ENCODE data around the gene UNC50.
"Not testable (repeated sequence)": the region's sequence is repeated elsewhere in the genome, so short reads cannot be mapped to it uniquely, and the experiment has no call there.

UNC50 gene

DNA sequence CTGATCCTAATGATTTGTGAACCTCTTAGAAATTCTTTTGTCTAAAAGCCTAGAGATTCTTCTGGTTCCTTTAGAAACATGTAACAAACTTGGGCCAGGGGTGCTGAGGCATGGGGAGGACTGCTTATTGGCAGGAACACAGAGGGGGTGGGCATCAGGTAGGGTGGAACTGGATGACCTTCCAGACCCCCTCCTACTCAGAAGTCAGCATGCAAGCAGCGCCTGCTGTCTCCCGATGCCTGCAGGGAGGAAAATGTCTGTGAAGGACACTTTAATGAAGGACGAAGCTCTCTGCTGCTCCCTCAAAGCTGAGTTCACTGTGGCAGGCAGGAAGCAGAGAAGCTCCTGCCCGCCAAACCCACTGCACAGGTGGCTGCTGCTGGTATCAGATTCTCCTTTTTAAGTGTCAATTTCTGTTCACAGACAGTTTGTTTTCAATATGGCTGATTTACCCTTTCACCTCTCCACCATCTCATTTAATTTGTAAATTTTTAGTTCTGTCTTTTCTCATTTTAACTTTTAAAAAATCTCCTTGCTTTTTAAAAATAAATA is 19.4 kb upstream of the UNC50 start:
- no CpG with 5 or more reads among the region's 4 CpGs for WGBS (ENCODE audit: insufficient coverage, insufficient read length)
- Histone ChIP-seq H3K4me3 (ENCODE audit: low read length) (no peak overlapping the region), H3K36me3 (ENCODE audit: control insufficient read depth, insufficient read depth, low read length) (no peaks in the 10 kb centered on the region), H3K27me3 (ENCODE audit: control insufficient read depth, insufficient read depth, low read length) (no peaks in the 10 kb centered on the region), H3K9me3 (ENCODE audit: control insufficient read depth, insufficient read depth, low read length) (no peaks in the 10 kb centered on the region), H3K4me1 (ENCODE audit: control insufficient read depth, insufficient read depth, low read length) (no peaks in the 10 kb centered on the region), H3K27ac (ENCODE audit: low read length) (no peak overlapping the region)
- no peak for DNase-seq (ENCODE audit: low read depth, low spot score)

DNA sequence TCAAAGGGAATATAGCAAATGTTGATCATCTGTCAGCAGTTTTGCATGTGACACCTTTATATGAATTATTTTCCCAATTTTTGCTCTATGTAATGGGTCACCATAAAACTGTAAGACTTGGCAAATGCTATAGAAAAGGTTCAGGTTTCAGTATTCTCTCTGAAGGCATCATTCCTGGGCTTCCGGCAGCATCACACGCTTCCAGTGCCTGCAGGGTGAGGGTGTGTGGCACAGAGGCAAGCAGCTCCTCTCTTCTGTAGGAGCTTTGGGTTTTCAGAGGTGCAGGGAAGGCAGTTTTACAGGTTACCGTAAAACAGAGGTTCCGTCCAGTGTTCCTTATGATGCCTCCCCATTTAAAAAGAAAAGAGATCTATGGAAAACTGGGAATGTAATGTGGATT is 18.9 kb upstream of the UNC50 start:
- Histone ChIP-seq H3K4me3 (ENCODE audit: low read length) (no peak overlapping the region), H3K4me1 (ENCODE audit: control insufficient read depth, insufficient read depth, low read length) (no peaks in the 10 kb centered on the region), H3K27me3 (ENCODE audit: control insufficient read depth, insufficient read depth, low read length) (no peaks in the 10 kb centered on the region), H3K36me3 (ENCODE audit: control insufficient read depth, insufficient read depth, low read length) (no peaks in the 10 kb centered on the region), H3K9me3 (ENCODE audit: control insufficient read depth, insufficient read depth, low read length) (no peaks in the 10 kb centered on the region), H3K27ac (ENCODE audit: low read length) (no peak overlapping the region)
- no CpG with 5 or more reads among the region's 4 CpGs for WGBS (ENCODE audit: insufficient coverage, insufficient read length)
- no peak for DNase-seq (ENCODE audit: low read depth, low spot score)

DNA sequence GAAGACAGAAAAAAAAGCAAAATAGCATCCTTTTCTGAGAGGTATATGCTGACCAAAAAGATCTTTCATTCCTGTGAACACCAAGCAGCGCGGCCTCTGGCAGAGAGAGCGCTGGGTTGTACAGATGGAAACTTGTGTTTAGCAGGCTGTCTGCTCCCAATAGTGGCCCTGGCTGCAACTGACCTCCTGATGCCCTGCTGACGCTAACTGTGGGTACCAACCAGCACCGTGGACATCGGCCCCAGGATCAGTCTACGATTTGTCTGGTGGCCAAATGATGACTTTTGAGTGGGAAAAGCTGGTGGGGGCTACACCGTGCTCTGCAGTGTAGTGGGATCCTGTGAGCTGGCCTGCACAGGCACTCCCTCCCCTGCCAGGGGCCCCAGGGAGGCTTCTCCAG is 15.8 kb upstream of the UNC50 start:
- no peaks in the 10 kb centered on the region for H3K27me3 ChIP-seq (ENCODE audit: control insufficient read depth, insufficient read depth, low read length)
- H3K36me3 ChIP-seq (ENCODE audit: control insufficient read depth, insufficient read depth, low read length) = no peaks in the 10 kb centered on the region
- no peak for DNase-seq (ENCODE audit: low read depth, low spot score)
- no peaks in the 10 kb centered on the region for H3K9me3 ChIP-seq (ENCODE audit: control insufficient read depth, insufficient read depth, low read length)
- no peak overlapping the region; the same call in 1 of the 2 replicates for H3K4me3 ChIP-seq (ENCODE audit: low read length)
- H3K27ac ChIP-seq (ENCODE audit: low read length) = no peak overlapping the region
- no peaks in the 10 kb centered on the region for H3K4me1 ChIP-seq (ENCODE audit: control insufficient read depth, insufficient read depth, low read length)
- no CpG with 5 or more reads among the region's 8 CpGs for WGBS (ENCODE audit: insufficient coverage, insufficient read length)

DNA sequence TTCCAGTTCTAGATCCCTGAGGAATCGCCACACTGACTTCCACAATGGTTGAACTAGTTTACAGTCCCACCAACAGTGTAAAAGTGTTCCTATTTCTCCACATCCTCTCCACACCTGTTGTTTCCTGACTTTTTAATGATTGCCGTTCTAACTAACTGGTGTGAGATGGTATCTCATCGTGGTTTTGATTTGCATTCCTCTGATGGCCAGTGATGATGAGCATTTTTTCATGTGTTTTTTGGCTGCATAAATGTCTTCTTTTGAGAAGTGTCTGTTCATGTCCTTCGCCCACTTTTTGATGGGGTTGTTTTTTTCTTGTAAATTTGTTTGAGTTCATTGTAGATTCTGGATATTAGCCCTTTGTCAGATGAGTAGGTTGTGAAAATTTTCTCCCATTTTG is 13.7 kb upstream of the UNC50 start:
- WGBS (ENCODE audit: insufficient coverage, insufficient read length) = no CpG with 5 or more reads among the region's 4 CpGs
- not testable (repeated sequence) for H3K36me3 ChIP-seq (ENCODE audit: control insufficient read depth, insufficient read depth, low read length); H3K9me3 ChIP-seq (ENCODE audit: control insufficient read depth, insufficient read depth, low read length); H3K4me1 ChIP-seq (ENCODE audit: control insufficient read depth, insufficient read depth, low read length); H3K27ac ChIP-seq (ENCODE audit: low read length); H3K4me3 ChIP-seq (ENCODE audit: low read length); H3K27me3 ChIP-seq (ENCODE audit: control insufficient read depth, insufficient read depth, low read length); DNase-seq (ENCODE audit: low read depth, low spot score)

DNA sequence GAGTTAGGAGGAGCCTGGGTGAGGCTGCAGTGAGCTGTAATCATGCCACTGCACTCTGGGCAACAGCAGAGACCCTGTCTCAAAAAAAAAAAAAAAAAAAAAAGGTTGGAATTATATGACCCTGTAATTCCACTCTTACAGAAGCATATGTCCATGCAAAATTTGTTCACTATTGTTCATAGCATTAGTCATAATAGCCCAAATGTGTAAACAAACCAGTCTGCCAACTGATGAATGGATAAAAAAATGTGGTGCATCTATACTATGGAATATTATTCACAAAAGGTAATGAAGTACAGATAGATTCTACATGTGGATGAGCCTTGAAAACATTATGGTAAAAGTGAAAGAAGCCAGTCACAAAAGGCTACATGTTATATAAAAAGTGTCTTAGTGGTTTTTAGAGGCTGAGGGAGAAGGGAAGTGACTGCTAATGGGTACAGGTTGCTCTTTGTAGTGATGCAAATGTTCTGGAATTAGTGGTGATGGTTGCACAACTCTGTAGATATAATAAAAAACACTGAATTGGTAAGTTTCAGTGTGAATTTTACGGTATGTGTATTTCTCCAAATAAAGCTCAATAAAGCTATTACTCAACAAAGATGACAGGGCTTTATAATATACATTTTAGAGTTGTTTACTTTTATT is 9.5 kb upstream of the UNC50 start:
- no peak for DNase-seq (ENCODE audit: low read depth, low spot score)
- Histone ChIP-seq H3K27ac (ENCODE audit: low read length) (no peak overlapping the region), H3K36me3 (ENCODE audit: control insufficient read depth, insufficient read depth, low read length) (no peaks in the 10 kb centered on the region)

DNA sequence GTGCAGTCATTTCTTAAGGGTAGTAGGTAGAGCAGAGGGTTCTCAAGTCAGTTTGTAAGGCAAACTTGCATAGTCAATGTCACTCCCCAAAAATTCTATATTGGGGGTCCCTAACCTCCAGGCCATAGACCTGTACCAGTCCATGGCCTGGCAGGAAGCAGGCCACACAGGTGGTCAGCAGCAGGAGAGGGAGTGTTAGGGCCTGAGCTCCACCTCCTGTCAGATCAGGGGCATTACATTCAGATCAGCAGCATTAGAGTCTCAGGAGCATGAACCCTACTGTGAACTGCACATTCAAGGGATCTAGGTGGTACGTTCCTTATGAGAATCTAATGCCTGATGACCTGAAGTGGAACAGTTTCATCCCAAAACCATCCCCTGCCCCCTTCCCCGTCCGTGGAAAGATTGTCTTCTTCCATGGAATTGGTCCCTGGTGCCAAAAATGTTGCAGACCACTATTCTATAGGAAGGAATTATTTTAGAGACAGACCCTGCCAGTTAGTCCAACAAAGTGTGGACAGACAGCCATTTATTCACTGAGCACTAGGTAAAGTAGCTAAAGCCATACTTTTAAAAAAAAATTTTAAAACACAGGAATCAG is 6.8 kb upstream of the UNC50 start:
- no peaks in the 10 kb centered on the region for H3K27me3 ChIP-seq (ENCODE audit: control insufficient read depth, insufficient read depth, low read length)
- H3K4me1 ChIP-seq (ENCODE audit: control insufficient read depth, insufficient read depth, low read length) = no peaks in the 10 kb centered on the region
- no peaks in the 10 kb centered on the region for H3K9me3 ChIP-seq (ENCODE audit: control insufficient read depth, insufficient read depth, low read length)
- H3K27ac ChIP-seq (ENCODE audit: low read length) = no peak overlapping the region
- DNase-seq (ENCODE audit: low read depth, low spot score) = peak; percentile 31
- no peaks in the 10 kb centered on the region for H3K36me3 ChIP-seq (ENCODE audit: control insufficient read depth, insufficient read depth, low read length)
- no CpG with 5 or more reads among the region's 3 CpGs for WGBS (ENCODE audit: insufficient coverage, insufficient read length)
- no peak overlapping the region for H3K4me3 ChIP-seq (ENCODE audit: low read length)

More for the DNA sequence above, 9.5 kb upstream of the UNC50 start:
- no peaks in the 10 kb centered on the region for H3K9me3 ChIP-seq (ENCODE audit: control insufficient read depth, insufficient read depth, low read length)
- H3K27me3 ChIP-seq (ENCODE audit: control insufficient read depth, insufficient read depth, low read length) = no peaks in the 10 kb centered on the region
- WGBS (ENCODE audit: insufficient coverage, insufficient read length) = no CpG with 5 or more reads among the region's 1 CpG
- H3K4me1 ChIP-seq (ENCODE audit: control insufficient read depth, insufficient read depth, low read length) = no peaks in the 10 kb centered on the region
- no peak overlapping the region for H3K4me3 ChIP-seq (ENCODE audit: low read length)

DNA sequence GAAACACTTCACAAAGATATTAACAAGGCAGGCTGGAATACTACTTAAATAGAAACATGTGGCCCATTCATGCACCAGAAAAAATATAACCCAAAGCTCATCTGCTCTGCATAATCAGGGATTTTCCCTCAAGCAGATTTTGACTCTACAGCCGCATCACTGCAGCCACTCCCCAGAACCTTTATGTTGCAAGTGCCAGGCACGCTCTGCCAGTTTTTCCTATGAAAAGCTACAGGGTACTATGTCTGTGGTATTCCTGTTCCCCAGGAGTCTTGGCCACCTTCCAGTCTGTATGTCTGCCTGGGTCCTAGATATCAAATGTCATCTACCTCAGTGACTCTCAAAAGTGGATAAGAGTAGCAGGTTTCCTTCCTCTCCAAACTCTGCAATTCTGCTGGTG is 3.8 kb upstream of the UNC50 start:
- Histone ChIP-seq H3K36me3 (ENCODE audit: control insufficient read depth, insufficient read depth, low read length) (no peaks in the 10 kb centered on the region), H3K4me1 (ENCODE audit: control insufficient read depth, insufficient read depth, low read length) (0 out of 2 replicates have a peak, but pooled peaks cover 1% of the 10 kb centered on the region), H3K27ac (ENCODE audit: low read length) (no peak overlapping the region), H3K27me3 (ENCODE audit: control insufficient read depth, insufficient read depth, low read length) (no peaks in the 10 kb centered on the region), H3K9me3 (ENCODE audit: control insufficient read depth, insufficient read depth, low read length) (no peaks in the 10 kb centered on the region), H3K4me3 (ENCODE audit: low read length) (no peak overlapping the region)
- DNase-seq (ENCODE audit: low read depth, low spot score) = no peak
- WGBS (ENCODE audit: insufficient coverage, insufficient read length) = no CpG with 5 or more reads among the region's 2 CpGs

DNA sequence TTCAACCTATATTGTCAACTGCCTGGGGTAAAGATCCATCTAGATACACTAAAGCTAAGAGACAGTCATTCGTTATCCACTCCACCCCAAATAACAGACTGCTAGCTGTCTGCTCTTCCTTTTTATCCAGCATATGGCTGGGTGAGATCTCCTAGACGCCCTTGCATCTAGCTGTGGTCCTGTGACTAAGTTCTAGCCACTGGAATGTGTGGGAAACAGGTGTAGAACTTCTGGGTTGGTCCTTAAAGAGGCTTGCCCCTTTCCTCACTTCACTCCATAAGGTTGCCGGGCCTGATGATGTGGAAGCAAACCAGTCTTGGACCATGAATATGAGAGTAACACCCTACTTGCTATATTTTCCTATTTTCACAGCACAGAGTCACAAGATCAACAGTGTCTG is 3.3 kb upstream of the UNC50 start:
- Histone ChIP-seq H3K27ac (ENCODE audit: low read length) (no peak overlapping the region), H3K4me1 (ENCODE audit: control insufficient read depth, insufficient read depth, low read length) (0 out of 2 replicates have a peak, but pooled peaks cover 1% of the 10 kb centered on the region), H3K36me3 (ENCODE audit: control insufficient read depth, insufficient read depth, low read length) (no peaks in the 10 kb centered on the region), H3K4me3 (ENCODE audit: low read length) (no peak overlapping the region), H3K27me3 (ENCODE audit: control insufficient read depth, insufficient read depth, low read length) (no peaks in the 10 kb centered on the region), H3K9me3 (ENCODE audit: control insufficient read depth, insufficient read depth, low read length) (no peaks in the 10 kb centered on the region)
- no CpG with 5 or more reads among the region's 3 CpGs for WGBS (ENCODE audit: insufficient coverage, insufficient read length)
- DNase-seq (ENCODE audit: low read depth, low spot score) = no peak

DNA sequence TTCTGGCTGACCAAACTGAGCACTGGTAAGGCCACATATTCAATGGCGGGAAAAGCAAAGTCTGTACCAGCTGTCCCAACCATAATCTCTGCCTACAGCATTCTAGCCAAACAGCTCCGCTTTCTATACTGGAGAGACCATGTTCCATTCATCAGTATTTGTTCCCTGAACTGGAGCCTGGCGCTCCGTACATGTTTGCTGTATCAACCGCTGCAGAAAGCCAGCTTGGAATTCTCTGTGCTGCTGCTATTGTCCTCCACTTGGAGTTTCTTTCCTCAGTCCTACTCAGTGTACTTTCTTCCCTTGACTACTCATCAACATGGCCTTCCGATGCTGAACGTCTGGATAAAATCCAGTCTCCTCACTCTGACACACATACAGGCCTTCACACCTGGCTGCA is 2.0 kb upstream of the UNC50 start:
- Histone ChIP-seq H3K36me3 (ENCODE audit: control insufficient read depth, insufficient read depth, low read length) (no peaks in the 10 kb centered on the region), H3K27ac (ENCODE audit: low read length) (no peak overlapping the region), H3K9me3 (ENCODE audit: control insufficient read depth, insufficient read depth, low read length) (no peaks in the 10 kb centered on the region), H3K4me1 (ENCODE audit: control insufficient read depth, insufficient read depth, low read length) (0 out of 2 replicates have a peak, but pooled peaks cover 1% of the 10 kb centered on the region), H3K4me3 (ENCODE audit: low read length) (no peak overlapping the region), H3K27me3 (ENCODE audit: control insufficient read depth, insufficient read depth, low read length) (no peaks in the 10 kb centered on the region)
- WGBS (ENCODE audit: insufficient coverage, insufficient read length) = no CpG with 5 or more reads among the region's 7 CpGs
- DNase-seq (ENCODE audit: low read depth, low spot score) = no peak

DNA sequence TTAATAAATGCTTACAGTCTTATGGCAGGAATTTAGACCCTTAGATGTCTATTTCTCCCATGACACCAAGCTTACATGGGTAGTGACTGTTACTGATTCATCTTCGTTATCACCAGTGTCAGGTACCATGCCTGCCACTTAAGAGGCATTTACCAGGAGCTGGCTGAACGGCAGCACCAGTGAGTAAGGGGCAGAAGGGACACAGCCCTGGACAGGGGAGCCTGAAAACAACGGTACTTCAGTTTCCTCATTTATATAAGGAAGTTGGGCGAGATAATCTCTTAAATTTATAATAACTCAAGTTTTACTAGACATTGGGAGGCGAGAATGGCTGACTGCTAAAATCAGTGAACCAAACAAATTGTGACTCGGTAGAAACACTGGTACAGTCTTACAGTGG is 1.3 kb upstream of the UNC50 start:
- Histone ChIP-seq H3K4me1 (ENCODE audit: control insufficient read depth, insufficient read depth, low read length) (0 out of 2 replicates have a peak, but pooled peaks cover 1% of the 10 kb centered on the region), H3K27ac (ENCODE audit: low read length) (no peak overlapping the region), H3K4me3 (ENCODE audit: low read length) (no peak overlapping the region; the same call in 1 of the 2 replicates), H3K27me3 (ENCODE audit: control insufficient read depth, insufficient read depth, low read length) (no peaks in the 10 kb centered on the region), H3K9me3 (ENCODE audit: control insufficient read depth, insufficient read depth, low read length) (no peaks in the 10 kb centered on the region), H3K36me3 (ENCODE audit: control insufficient read depth, insufficient read depth, low read length) (no peaks in the 10 kb centered on the region)
- DNase-seq (ENCODE audit: low read depth, low spot score) = no peak
- WGBS (ENCODE audit: insufficient coverage, insufficient read length) = no CpG with 5 or more reads among the region's 6 CpGs

Data from iPS DF 6.9 (cell line).